Neural cell (in vitro differentiated cells): ENCODE results near the gene RNF34.

Experiments used
- CTCF ChIP-seq: fragments of 450-650 bp; IDR thresholded peaks from 2 replicates; pipeline ENCODE4 v1.5.1; 2014; ENCODE audit warnings: antibody characterized with exemption, mild to moderate bottlenecking, moderate library complexity; ENCODE audit not compliant: poor library complexity, severe bottlenecking
- EP300 ChIP-seq: fragments of 450-650 bp; conservative IDR thresholded peaks from 2 replicates; pipeline ENCODE4 v1.6.1; 2014; ENCODE audit warnings: antibody characterized with exemption, mild to moderate bottlenecking, moderate library complexity; ENCODE audit not compliant: poor library complexity, severe bottlenecking
- EZH2 ChIP-seq: fragments of 200-600, 300-800 bp; shearing (Covaris generic), sonication (generic); IDR thresholded peaks from 2 replicates; pipeline ENCODE4 v1.6.1; 2014; ENCODE audit warnings: antibody characterized with exemption, low read length, borderline replicate concordance, mild to moderate bottlenecking; ENCODE audit not compliant: insufficient read depth, poor library complexity, severe bottlenecking
- MXI1 ChIP-seq: fragments of 450-650 bp; conservative IDR thresholded peaks from 2 replicates; pipeline ENCODE4 v1.6.1; 2014; ENCODE audit warnings: antibody characterized with exemption, mild to moderate bottlenecking; ENCODE audit not compliant: poor library complexity, severe bottlenecking
- POLR2AphosphoS5 ChIP-seq: IDR thresholded peaks from 2 replicates; pipeline ENCODE4 v1.6.1; 2012
- RAD21 ChIP-seq: fragments of 450-650 bp; conservative IDR thresholded peaks from 2 replicates; pipeline ENCODE4 v1.6.1; 2014; ENCODE audit warnings: antibody characterized with exemption, mild to moderate bottlenecking, moderate library complexity
- SMC3 ChIP-seq: fragments of 450-650 bp; conservative IDR thresholded peaks from 2 replicates; pipeline ENCODE4 v1.6.1; 2014; ENCODE audit warnings: antibody characterized with exemption, mild to moderate bottlenecking, moderate library complexity; ENCODE audit not compliant: poor library complexity
- TAF1 ChIP-seq: IDR thresholded peaks from 2 replicates; pipeline ENCODE4 v1.6.1; 2012; ENCODE audit warnings: low read depth
- TF ChIP-seq, protein P1 (sequence below): IDR thresholded peaks from 2 replicates; pipeline ENCODE4 v1.6.1; 2012; ENCODE audit warnings: borderline replicate concordance

- TF ChIP-seq EP300 (no peak), POLR2AphosphoS5 (no peak), CTCF (no peak), EZH2 (no peak), MXI1 (no peak), RAD21 (no peak), SMC3 (no peak), TAF1 (no peak)
- TF ChIP-seq, protein P1, sequence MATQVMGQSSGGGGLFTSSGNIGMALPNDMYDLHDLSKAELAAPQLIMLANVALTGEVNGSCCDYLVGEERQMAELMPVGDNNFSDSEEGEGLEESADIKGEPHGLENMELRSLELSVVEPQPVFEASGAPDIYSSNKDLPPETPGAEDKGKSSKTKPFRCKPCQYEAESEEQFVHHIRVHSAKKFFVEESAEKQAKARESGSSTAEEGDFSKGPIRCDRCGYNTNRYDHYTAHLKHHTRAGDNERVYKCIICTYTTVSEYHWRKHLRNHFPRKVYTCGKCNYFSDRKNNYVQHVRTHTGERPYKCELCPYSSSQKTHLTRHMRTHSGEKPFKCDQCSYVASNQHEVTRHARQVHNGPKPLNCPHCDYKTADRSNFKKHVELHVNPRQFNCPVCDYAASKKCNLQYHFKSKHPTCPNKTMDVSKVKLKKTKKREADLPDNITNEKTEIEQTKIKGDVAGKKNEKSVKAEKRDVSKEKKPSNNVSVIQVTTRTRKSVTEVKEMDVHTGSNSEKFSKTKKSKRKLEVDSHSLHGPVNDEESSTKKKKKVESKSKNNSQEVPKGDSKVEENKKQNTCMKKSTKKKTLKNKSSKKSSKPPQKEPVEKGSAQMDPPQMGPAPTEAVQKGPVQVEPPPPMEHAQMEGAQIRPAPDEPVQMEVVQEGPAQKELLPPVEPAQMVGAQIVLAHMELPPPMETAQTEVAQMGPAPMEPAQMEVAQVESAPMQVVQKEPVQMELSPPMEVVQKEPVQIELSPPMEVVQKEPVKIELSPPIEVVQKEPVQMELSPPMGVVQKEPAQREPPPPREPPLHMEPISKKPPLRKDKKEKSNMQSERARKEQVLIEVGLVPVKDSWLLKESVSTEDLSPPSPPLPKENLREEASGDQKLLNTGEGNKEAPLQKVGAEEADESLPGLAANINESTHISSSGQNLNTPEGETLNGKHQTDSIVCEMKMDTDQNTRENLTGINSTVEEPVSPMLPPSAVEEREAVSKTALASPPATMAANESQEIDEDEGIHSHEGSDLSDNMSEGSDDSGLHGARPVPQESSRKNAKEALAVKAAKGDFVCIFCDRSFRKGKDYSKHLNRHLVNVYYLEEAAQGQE, result no peak
These were observed 33.9 kb upstream of the RNF34 start for GRCh38 chr12:121366063-121366459.
